ENCODE measurements around the gene MKLN1. TPM values are rescaled to one million over a fixed set of nuclear protein-coding genes. Genes with fewer than 3 reads are reported as not detected.

Gene MKLN1
- total and polyA plus RNA-seq, 2 of the 13 experiments (the other 11 are each of a cell fraction or from before 2014, with no cell fraction given), result 33.6 to 43.5 TPM

- TF ChIP-seq BCLAF1 (IDR thresholded peaks at IDR 0.05), result no peak
- peak; percentile 69; the same call in 1 of the 2 replicates for TF ChIP-seq SMAD1 (CRISPR knock-in tag; IDR thresholded peaks at IDR 0.05; ENCODE audit: borderline replicate concordance, low read depth)
- TF ChIP-seq HOXA5 (CRISPR knock-in tag; IDR thresholded peaks at IDR 0.05), result no peak
- no peak for TF ChIP-seq ZXDC (CRISPR knock-in tag; IDR thresholded peaks at IDR 0.05)
- TF ChIP-seq CERS6 (CRISPR knock-in tag; IDR thresholded peaks at IDR 0.05), result no peak
- peak; percentile 74 for TF ChIP-seq NR2C2 (CRISPR knock-in tag; IDR thresholded peaks at IDR 0.05; ENCODE audit: borderline replicate concordance)
- TF ChIP-seq ZNF614 (CRISPR knock-in tag; IDR thresholded peaks at IDR 0.05; ENCODE audit: borderline replicate concordance), result peak; percentile 23; the same call in 1 of the 2 replicates
- no peak for TF ChIP-seq ZNF790 (CRISPR knock-in tag; IDR thresholded peaks at IDR 0.05; ENCODE audit: borderline replicate concordance)
- TF ChIP-seq FOXK1 (CRISPR knock-in tag; IDR thresholded peaks at IDR 0.05; ENCODE audit: borderline replicate concordance, low read depth), result peak; percentile 51; the same call in 1 of the 2 replicates
- 0 out of 2 replicates have a peak, but pooled peaks have one; percentile 44 for TF ChIP-seq ZNF841 (CRISPR knock-in tag; IDR thresholded peaks at IDR 0.05; ENCODE audit: borderline replicate concordance)
- TF ChIP-seq XBP1 (CRISPR knock-in tag; IDR thresholded peaks at IDR 0.05), result no peak
- TF ChIP-seq E2F2 (CRISPR knock-in tag; IDR thresholded peaks at IDR 0.05; ENCODE audit: borderline replicate concordance), result no peak
- peak; percentile 8; the same call in 1 of the 2 replicates for TF ChIP-seq ZNF703 (CRISPR knock-in tag; IDR thresholded peaks at IDR 0.05; ENCODE audit: borderline replicate concordance)
- TF ChIP-seq NFAT5 (CRISPR knock-in tag; IDR thresholded peaks at IDR 0.05), result no peak
These were observed at the start of gene MKLN1 (continued) for GRCh38 chr7:131327626-131328376.

Measured in HepG2 (cell line).